Measurements from ENCODE around the gene LRIT3.

DNA sequence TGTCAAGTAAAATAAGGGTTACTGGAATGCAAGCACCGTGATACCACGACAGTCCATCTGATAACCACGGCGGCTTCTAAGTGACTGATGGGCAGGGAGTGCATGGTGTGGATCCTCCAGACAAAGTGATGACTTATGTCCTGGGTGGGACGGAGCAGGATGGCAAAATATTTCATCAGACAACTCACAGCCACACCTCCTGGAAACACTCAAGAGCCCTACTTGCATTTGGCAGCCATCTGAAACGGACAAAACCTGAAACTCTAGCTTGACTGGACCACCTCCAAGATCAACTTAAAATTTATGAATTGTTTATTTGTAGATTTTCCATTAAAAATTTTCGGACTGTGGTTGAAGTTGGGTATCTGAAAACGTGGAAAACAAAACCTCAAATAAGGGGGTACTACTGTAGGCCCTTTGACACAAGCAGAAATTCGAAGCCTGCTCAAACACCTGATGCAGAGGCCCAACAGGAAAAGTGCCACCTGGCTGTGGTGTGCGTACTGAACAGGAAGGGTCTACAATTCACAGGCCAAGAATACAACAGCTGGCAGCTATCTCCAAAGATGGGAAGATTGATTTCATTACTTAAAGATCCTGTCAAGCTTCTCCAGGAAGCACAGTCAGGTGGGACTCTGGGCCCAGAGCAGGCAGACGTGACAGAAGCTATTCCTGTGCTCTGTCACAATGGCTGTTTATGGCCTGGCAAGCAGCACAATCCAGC, 26.0 kb downstream of the LRIT3 start:
- no peak for TF ChIP-seq ZNF274 (CRISPR knock-in tag; IDR thresholded peaks at IDR 0.05)
- no peak for TF ChIP-seq NFE2L2 (IDR thresholded peaks at IDR 0.05; ENCODE audit: low read length)
- TF ChIP-seq MYC (CRISPR knock-in tag; IDR thresholded peaks at IDR 0.05; ENCODE audit: borderline replicate concordance): no peak
- TF ChIP-seq, protein P1, sequence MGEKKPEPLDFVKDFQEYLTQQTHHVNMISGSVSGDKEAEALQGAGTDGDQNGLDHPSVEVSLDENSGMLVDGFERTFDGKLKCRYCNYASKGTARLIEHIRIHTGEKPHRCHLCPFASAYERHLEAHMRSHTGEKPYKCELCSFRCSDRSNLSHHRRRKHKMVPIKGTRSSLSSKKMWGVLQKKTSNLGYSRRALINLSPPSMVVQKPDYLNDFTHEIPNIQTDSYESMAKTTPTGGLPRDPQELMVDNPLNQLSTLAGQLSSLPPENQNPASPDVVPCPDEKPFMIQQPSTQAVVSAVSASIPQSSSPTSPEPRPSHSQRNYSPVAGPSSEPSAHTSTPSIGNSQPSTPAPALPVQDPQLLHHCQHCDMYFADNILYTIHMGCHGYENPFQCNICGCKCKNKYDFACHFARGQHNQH (CRISPR knock-in tag; IDR thresholded peaks at IDR 0.05): no peak
- no peak for TF ChIP-seq RFX5 (IDR thresholded peaks at IDR 0.05; ENCODE audit: low read depth, low read length)
- TF ChIP-seq, protein P2, sequence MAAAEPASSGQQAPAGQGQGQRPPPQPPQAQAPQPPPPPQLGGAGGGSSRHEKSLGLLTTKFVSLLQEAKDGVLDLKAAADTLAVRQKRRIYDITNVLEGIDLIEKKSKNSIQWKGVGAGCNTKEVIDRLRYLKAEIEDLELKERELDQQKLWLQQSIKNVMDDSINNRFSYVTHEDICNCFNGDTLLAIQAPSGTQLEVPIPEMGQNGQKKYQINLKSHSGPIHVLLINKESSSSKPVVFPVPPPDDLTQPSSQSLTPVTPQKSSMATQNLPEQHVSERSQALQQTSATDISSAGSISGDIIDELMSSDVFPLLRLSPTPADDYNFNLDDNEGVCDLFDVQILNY (CRISPR knock-in tag; conservative IDR thresholded peaks at IDR 0.05): no peak
- TF ChIP-seq, protein P3, sequence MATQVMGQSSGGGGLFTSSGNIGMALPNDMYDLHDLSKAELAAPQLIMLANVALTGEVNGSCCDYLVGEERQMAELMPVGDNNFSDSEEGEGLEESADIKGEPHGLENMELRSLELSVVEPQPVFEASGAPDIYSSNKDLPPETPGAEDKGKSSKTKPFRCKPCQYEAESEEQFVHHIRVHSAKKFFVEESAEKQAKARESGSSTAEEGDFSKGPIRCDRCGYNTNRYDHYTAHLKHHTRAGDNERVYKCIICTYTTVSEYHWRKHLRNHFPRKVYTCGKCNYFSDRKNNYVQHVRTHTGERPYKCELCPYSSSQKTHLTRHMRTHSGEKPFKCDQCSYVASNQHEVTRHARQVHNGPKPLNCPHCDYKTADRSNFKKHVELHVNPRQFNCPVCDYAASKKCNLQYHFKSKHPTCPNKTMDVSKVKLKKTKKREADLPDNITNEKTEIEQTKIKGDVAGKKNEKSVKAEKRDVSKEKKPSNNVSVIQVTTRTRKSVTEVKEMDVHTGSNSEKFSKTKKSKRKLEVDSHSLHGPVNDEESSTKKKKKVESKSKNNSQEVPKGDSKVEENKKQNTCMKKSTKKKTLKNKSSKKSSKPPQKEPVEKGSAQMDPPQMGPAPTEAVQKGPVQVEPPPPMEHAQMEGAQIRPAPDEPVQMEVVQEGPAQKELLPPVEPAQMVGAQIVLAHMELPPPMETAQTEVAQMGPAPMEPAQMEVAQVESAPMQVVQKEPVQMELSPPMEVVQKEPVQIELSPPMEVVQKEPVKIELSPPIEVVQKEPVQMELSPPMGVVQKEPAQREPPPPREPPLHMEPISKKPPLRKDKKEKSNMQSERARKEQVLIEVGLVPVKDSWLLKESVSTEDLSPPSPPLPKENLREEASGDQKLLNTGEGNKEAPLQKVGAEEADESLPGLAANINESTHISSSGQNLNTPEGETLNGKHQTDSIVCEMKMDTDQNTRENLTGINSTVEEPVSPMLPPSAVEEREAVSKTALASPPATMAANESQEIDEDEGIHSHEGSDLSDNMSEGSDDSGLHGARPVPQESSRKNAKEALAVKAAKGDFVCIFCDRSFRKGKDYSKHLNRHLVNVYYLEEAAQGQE (IDR thresholded peaks at IDR 0.05; ENCODE audit: borderline replicate concordance in 1 of 2, low read depth in 1 of 2, low read length in 2 of 2): no peak
- no peak for TF ChIP-seq ZFY (CRISPR knock-in tag; IDR thresholded peaks at IDR 0.05)

Data from HepG2 (cell line).